ENCODE data around the gene BLNK.

- TF ChIP-seq CTCF (CRISPR knock-in tag; IDR thresholded peaks at IDR 0.05) (no peak), ZSCAN20 (CRISPR knock-in tag; IDR thresholded peaks at IDR 0.05; ENCODE audit: borderline replicate concordance) (no peak), MYC (CRISPR knock-in tag; IDR thresholded peaks at IDR 0.05; ENCODE audit: borderline replicate concordance) (no peak), CSRNP1 (CRISPR knock-in tag; IDR thresholded peaks at IDR 0.05) (no peak), ZSCAN30 (CRISPR knock-in tag; IDR thresholded peaks at IDR 0.05) (no peak), HDAC6 (IDR thresholded peaks at IDR 0.05; ENCODE audit: low read depth, low read length) (no peak), POLR2AphosphoS2 (IDR thresholded peaks at IDR 0.05; ENCODE audit: low read depth, low read length) (no peak), NFATC3 (CRISPR knock-in tag; IDR thresholded peaks at IDR 0.05) (no peak)
Observed at GRCh38 chr10:96299383-96299782, 28.0 kb upstream of the BLNK start.
